Measurements from ENCODE around the gene NOVA2. TPM values are rescaled to one million over a fixed set of nuclear protein-coding genes. Genes with fewer than 3 reads are reported as not detected.

The NOVA2 gene
- total and polyA plus RNA-seq, 2 of the 8 experiments (the other 6 are each of a cell fraction or from before 2014, with no cell fraction given), result 3.2 to 24.6 TPM

GRCh38 chr19:45975306-45976070 is 1.8 kb upstream of the NOVA2 start:
- Histone ChIP-seq H3K36me3 (ENCODE audit: control insufficient read depth in 2 of 4, insufficient read depth in 4 of 4, low read length in 3 of 4) (no peaks in the 10 kb centered on the region), H3K4me1 (replicated peaks in 1 of 4; ENCODE audit: control insufficient read depth in 3 of 4, insufficient read depth in 4 of 4, low read length in 3 of 4) (peaks cover 2 to 12% (median 7%) of the 10 kb centered on the region in 4 experiments; a peak in 5 of 7 replicates), H3K27me3 (replicated peaks in 1 of 4; ENCODE audit: control insufficient read depth in 3 of 4, extremely low read depth in 1 of 4, insufficient read depth in 3 of 4, low read length in 3 of 4) (peaks cover 0 to 5% (median 2%) of the 10 kb centered on the region in 4 experiments; a peak in 3 of 7 replicates), H3K9me3 (ENCODE audit: insufficient read depth in 2 of 2, low read depth in 1 of 2, low read length in 1 of 2) (no peaks in the 10 kb centered on the region), H3K4ac (replicated peaks; ENCODE audit: insufficient read length, low read depth, low read length) (no peak overlapping the region), H2BK12ac (ENCODE audit: low read depth, low read length) (no peak overlapping the region), H4K20me1 (replicated peaks in 1 of 2; ENCODE audit: control insufficient read depth in 1 of 2, insufficient read depth in 2 of 2, low read length in 2 of 2) (peaks cover 10 to 12% of the 10 kb centered on the region in 2 experiments), H3K23ac (ENCODE audit: insufficient read length) (no peak overlapping the region), H4K8ac (ENCODE audit: extremely low read depth, insufficient read depth, low read length) (peak overlapping the region; percentile 60; the same call in 1 of the 2 replicates), H2AFZ (ENCODE audit: low read length) (no peak overlapping the region), H2BK15ac (ENCODE audit: low read length) (peak overlapping the region; percentile 95; the same call in 1 of the 2 replicates), H3K23me2 (ENCODE audit: low read depth, low read length) (peaks cover 8% of the 10 kb centered on the region; the same call in 1 of the 2 replicates), H2BK20ac (ENCODE audit: low read length) (no peak overlapping the region), H3K4me3 (ENCODE audit: extremely low read depth in 1 of 4, insufficient read depth in 2 of 4, low read depth in 3 of 4, low read length in 4 of 4) (no peak overlapping the region), H2BK120ac (replicated peaks; ENCODE audit: low read depth, low read length) (no peak overlapping the region), H2BK5ac (ENCODE audit: low read depth, low read length) (no peak overlapping the region), H3K79me2 (ENCODE audit: control insufficient read depth in 1 of 2, insufficient read depth in 2 of 2, low read length in 2 of 2) (no peaks in the 10 kb centered on the region), H3K79me1 (ENCODE audit: low read depth, low read length) (peaks cover 5% of the 10 kb centered on the region; the same call in 1 of the 2 replicates), H4K5ac (ENCODE audit: insufficient read length, low read depth, low read length) (no peak overlapping the region), H3K14ac (ENCODE audit: insufficient read length) (no peak overlapping the region), H2AK5ac (ENCODE audit: low read depth, low read length) (peak overlapping the region; percentile 75; the same call in 1 of the 2 replicates), H3K56ac (replicated peaks; ENCODE audit: insufficient read length, low read depth, low read length) (no peak overlapping the region), H4K91ac (replicated peaks; ENCODE audit: insufficient read length, low read length) (no peak overlapping the region), H3K9ac (replicated peaks in 1 of 4; ENCODE audit: extremely low read depth in 1 of 4, low read depth in 3 of 4, low read length in 3 of 4) (no peak overlapping the region; a peak in 1 of 7 replicates), H3K4me2 (ENCODE audit: insufficient read depth in 1 of 2, low read depth in 2 of 2, low read length in 2 of 2) (no peak overlapping the region), H3K27ac (ENCODE audit: low read depth, low read length) (no peak overlapping the region), H3K18ac (ENCODE audit: extremely low read depth, low read length) (no peak overlapping the region)
- 80% methylated on average over 10 of the region's 11 CpGs; no CpG with 5 or more reads in 1 of the 2 experiments for WGBS, 2 experiments (ENCODE audit: extremely low coverage in 1 of 2, insufficient coverage in 1 of 2, insufficient read length in 1 of 2, insufficient replicate concordance in 2 of 2, low coverage in 1 of 2, low lambda C conversion rate in 2 of 2, missing lambda C conversion rate in 1 of 2)
- CTCF ChIA-PET (ENCODE audit: partially characterized antibody), result interaction anchor here (0.6 to 1.5 kb wide), 5 partner anchors 11 to 68 kb away, joined by 3 to 4 read pairs (median 3); no protein-coding TSS in a partner anchor
- FAIRE-seq (no peak), DNase-seq (ENCODE audit: low read depth in 1 of 2, low spot score in 2 of 2) (no peak)
- POLR2A ChIA-PET (ENCODE audit: partially characterized antibody), result interaction anchor here (0.6 to 3.7 kb wide), 5 partner anchors 7 to 105 kb away, joined by 3 to 18 read pairs (median 4); no protein-coding TSS in a partner anchor
- no peak for TF ChIP-seq NRF1 (IDR thresholded peaks at IDR 0.05; ENCODE audit: low read depth, low read length)
- TF ChIP-seq MAX (IDR thresholded peaks at IDR 0.05), result no peak
- no peak for TF ChIP-seq E2F6 (IDR thresholded peaks at IDR 0.05)
- TF ChIP-seq SIX5 (IDR thresholded peaks at IDR 0.05; ENCODE audit: low read depth, low read length), result no peak
- TF ChIP-seq POLR2A (IDR thresholded peaks at IDR 0.05; ENCODE audit: control extremely low read depth in 1 of 2, low read depth in 2 of 2, low read length in 2 of 2), result no peak
- TF ChIP-seq CTBP2 (IDR thresholded peaks at IDR 0.05; ENCODE audit: borderline replicate concordance, insufficient read depth, insufficient read length, low read length), result no peak
- TF ChIP-seq SP2 (IDR thresholded peaks at IDR 0.05; ENCODE audit: low read length), result no peak
- TF ChIP-seq ASH2L (IDR thresholded peaks at IDR 0.05; ENCODE audit: low read length), result no peak
- TF ChIP-seq GABPA (IDR thresholded peaks at IDR 0.05; ENCODE audit: borderline replicate concordance, insufficient read depth, low read length), result no peak
- TF ChIP-seq SP1 (IDR thresholded peaks at IDR 0.05; ENCODE audit: low read depth, low read length), result no peak
- TF ChIP-seq CBX8 (IDR thresholded peaks at IDR 0.05; ENCODE audit: borderline replicate concordance, low read depth, low read length), result no peak
- TF ChIP-seq CREB1 (IDR thresholded peaks at IDR 0.05), result no peak
